Lung (tissue), 12 donors: Measurements from ENCODE around the gene KANK2. TPM values are rescaled to one million over a fixed set of nuclear protein-coding genes. Genes with fewer than 3 reads are reported as not detected.
"Not testable (repeated sequence)": the region's sequence is repeated elsewhere in the genome, so short reads cannot be mapped to it uniquely, and the experiment has no call there.

ENCODE experiments used
- ATAC-seq: fragments of 200-7000 bp; cut with Tn5 transposase; one replicate; pipeline ENCODE4 v1.9.1; 2020; ENCODE audit warnings: moderate number of reproducible peaks; ENCODE audit not compliant: insufficient read depth, low FRiP score
- DNase-seq, 3 donors: peaks; one replicate each; pipeline ENCODE4 v3.0.0-alpha.2; 2013 to 2017
- H3K27ac ChIP-seq, 2 donors: one replicate each; pipeline ENCODE4 v1.5.1; 2013; ENCODE audit warnings: mild to moderate bottlenecking in 2 of 2, moderate library complexity in 2 of 2, control low read depth in 1 of 2, inconsistent platforms in 1 of 2, low read depth in 1 of 2, low read length in 1 of 2
- H3K27me3 ChIP-seq, 3 donors: one replicate each; pipeline ENCODE4 v1.5.1; 2013; ENCODE audit warnings: low read length in 2 of 3; ENCODE audit not compliant: control insufficient read depth in 3 of 3, insufficient read depth in 3 of 3
- H3K36me3 ChIP-seq, 4 donors: one replicate each; pipeline ENCODE4 v1.5.1; 2013; ENCODE audit warnings: low read length in 4 of 4, mild to moderate bottlenecking in 1 of 4, moderate library complexity in 1 of 4; ENCODE audit not compliant: control insufficient read depth in 4 of 4, insufficient read depth in 4 of 4
- H3K4me1 ChIP-seq, 5 donors: one replicate each; pipeline ENCODE4 v1.5.1; 2013; ENCODE audit warnings: low read length in 5 of 5, mild to moderate bottlenecking in 2 of 5, moderate library complexity in 1 of 5; ENCODE audit not compliant: control insufficient read depth in 5 of 5, insufficient read depth in 5 of 5
- H3K4me3 ChIP-seq: one replicate; pipeline ENCODE4 v1.5.1; 2013; ENCODE audit warnings: mild to moderate bottlenecking, control low read depth, moderate library complexity
- H3K9ac ChIP-seq, 2 donors: one replicate each; pipeline ENCODE4 v1.5.1; 2013; ENCODE audit warnings: low read length in 2 of 2, control low read depth in 1 of 2; ENCODE audit not compliant: insufficient read depth in 1 of 2
- H3K9me3 ChIP-seq, 4 donors: one replicate each; pipeline ENCODE4 v1.5.1; 2013; ENCODE audit warnings: low read length in 3 of 4, mild to moderate bottlenecking in 1 of 4, moderate library complexity in 1 of 4; ENCODE audit not compliant: control insufficient read depth in 4 of 4, insufficient read depth in 3 of 4
- WGBS, 2 donors: extraction: QIAGEN DNeasy Blood & Tissue Kit; methylation state at CpG; one replicate each; pipeline ENCODE4 v1.1.7; 2013; 5-methylcytosine and 5-hydroxymethylcytosine counted together
- polyA plus RNA-seq, 2 donors: library from polyadenylated mRNA; stranded (reverse); fragments of 200-250 nt; gene quantifications; one replicate each; pipeline ENCODE4 v1.2.1, GENCODE V29; 2013
- total RNA-seq, 2 donors: library from RNA; depleted of rRNA in 1 of 2; stranded (reverse); fragments of >200 nt in 1 of 2; gene quantifications; one replicate each; pipeline ENCODE4 v1.2.1, GENCODE V29; 2014 to 2021
- TF ChIP-seq, protein P1 (sequence below): IDR thresholded peaks from 2 replicates; pipeline ENCODE4 v1.5.1; 2012; ENCODE audit warnings: mild to moderate bottlenecking; ENCODE audit errors: control extremely low read depth, extremely low read depth
- donor health status: control.
- donor health status: control.
- donor health status: Bipolar disorder and iron deficiency.
- donor health status: healthy.
- donor health status: DM: yes; HTN: yes; CAD: no.

KANK2 gene
- total and polyA plus RNA-seq, 4 donors, result 90.1 to 164 (median 113) TPM

DNA sequence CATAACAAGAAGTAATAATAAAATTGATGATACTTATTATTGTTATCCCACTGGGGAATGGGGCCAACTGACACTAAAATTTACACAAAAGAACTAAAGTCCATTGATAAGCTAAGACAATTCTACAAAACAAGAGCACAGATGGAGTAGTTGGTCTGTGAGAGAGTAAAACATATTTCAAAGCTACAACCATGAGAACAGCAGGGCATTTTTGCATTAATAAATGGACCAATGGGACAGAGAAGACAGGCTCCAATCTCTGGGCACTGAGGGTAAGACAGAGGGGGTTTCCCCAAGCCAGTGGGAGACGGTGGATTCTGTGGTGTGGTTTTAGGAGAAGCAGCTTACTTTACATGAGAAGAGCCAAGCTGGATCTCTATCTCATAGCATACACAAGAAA is 14.4 kb downstream of the KANK2 start:
- Histone ChIP-seq H3K9me3 (no peaks in the 10 kb centered on the region), H3K36me3 (peaks cover 4 to 54% (median 25%) of the 10 kb centered on the region in 4 donors), H3K27me3 (no peaks in the 10 kb centered on the region), H3K9ac (no peak overlapping the region), H3K4me3 (no peak overlapping the region), H3K27ac (no peak overlapping the region), H3K4me1 (peaks cover 0 to 10% (median 0%) of the 10 kb centered on the region in 5 donors)
- TF ChIP-seq, protein P1, sequence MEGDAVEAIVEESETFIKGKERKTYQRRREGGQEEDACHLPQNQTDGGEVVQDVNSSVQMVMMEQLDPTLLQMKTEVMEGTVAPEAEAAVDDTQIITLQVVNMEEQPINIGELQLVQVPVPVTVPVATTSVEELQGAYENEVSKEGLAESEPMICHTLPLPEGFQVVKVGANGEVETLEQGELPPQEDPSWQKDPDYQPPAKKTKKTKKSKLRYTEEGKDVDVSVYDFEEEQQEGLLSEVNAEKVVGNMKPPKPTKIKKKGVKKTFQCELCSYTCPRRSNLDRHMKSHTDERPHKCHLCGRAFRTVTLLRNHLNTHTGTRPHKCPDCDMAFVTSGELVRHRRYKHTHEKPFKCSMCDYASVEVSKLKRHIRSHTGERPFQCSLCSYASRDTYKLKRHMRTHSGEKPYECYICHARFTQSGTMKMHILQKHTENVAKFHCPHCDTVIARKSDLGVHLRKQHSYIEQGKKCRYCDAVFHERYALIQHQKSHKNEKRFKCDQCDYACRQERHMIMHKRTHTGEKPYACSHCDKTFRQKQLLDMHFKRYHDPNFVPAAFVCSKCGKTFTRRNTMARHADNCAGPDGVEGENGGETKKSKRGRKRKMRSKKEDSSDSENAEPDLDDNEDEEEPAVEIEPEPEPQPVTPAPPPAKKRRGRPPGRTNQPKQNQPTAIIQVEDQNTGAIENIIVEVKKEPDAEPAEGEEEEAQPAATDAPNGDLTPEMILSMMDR, result no peak
- ATAC-seq (no peak), DNase-seq (no peak)
- 76 to 86% methylated on average over 1 of the region's 1 CpG for WGBS, 2 donors

DNA sequence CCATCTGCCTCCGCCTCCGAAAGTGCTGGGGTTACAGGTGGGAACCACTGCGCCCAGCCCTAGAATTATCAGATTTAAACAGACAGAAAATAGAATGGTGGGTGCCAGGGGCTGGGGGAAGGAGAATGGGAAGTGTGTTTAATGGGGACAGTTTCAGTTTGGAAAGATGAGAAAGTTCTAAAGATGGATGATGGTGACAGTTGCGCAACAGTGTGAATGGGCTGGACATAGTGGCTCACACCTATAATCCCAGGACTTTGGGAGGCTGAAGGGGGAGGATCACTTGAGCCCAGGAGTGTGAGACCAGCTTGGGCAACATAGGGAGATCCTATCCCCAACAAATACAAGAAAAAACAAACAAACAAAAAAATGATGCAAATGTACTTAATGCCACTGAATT is 15.9 kb downstream of the KANK2 start:
- no peaks in the 10 kb centered on the region for H3K9me3 ChIP-seq
- H3K36me3 ChIP-seq, result peaks cover 6 to 56% (median 32%) of the 10 kb centered on the region in 4 donors
- H3K4me3 ChIP-seq, result no peak overlapping the region
- TF ChIP-seq, protein P1, result no peak
- WGBS, 2 donors, result 90 to 94% methylated on average over 4 of the region's 4 CpGs
- ATAC-seq, result no peak
- peaks cover 0 to 10% (median 0%) of the 10 kb centered on the region in 5 donors for H3K4me1 ChIP-seq
- H3K27me3 ChIP-seq, result no peaks in the 10 kb centered on the region
- no peak overlapping the region for H3K9ac ChIP-seq
- no peak for DNase-seq
- peak overlapping the region; percentile 7 to 42 for H3K27ac ChIP-seq

DNA sequence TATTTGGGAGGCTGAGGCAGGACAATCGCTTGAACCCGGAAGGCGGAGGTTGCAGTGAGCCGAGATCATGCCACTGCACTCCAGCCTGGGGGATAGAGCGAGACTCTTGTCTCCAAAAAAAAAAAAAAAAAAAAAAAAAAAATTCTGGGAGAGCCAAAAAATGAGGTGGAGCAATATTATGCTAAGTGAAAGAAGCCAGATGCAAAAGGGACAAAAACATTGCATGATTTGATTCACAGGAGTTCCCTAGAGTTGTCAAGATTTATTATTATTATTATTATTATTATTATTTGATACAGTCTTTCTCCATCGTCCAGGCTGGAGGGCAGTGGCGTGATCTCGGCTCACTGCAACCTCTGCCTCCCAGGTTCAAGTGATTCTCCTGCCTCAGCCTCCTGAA is 16.4 kb downstream of the KANK2 start:
- not testable (repeated sequence) for H3K9ac ChIP-seq, H3K27me3 ChIP-seq, H3K4me3 ChIP-seq, H3K9me3 ChIP-seq, ATAC-seq, DNase-seq
- H3K36me3 ChIP-seq, result peaks cover 6 to 60% (median 34%) of the 10 kb centered on the region in 4 donors
- H3K4me1 ChIP-seq, result peaks cover 0 to 10% (median 0%) of the 10 kb centered on the region in 5 donors
- peak overlapping the region; percentile 7 to 20 for H3K27ac ChIP-seq
- WGBS, 2 donors, result 83 to 88% methylated on average over 8 of the region's 8 CpGs

DNA sequence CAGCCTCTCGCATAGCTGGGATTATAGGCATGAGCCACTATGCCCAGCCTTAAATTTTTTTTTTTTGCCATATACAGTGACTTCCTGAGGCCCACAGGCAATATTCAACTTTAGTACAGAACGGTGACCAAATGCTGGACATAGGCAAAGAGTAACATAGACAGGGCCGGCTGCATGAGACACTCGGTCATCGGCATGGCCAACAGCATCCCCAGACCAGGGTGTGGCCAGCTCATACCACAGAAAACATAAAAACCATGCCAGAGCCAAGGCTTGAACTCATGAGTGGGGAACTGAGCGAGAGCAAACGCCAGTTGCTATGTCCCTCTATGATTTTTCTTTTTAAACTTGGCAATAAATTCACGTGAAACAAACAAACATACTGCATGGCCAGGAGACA is 17.0 kb downstream of the KANK2 start:
- TF ChIP-seq, protein P1, result no peak
- H3K9me3 ChIP-seq, result no peaks in the 10 kb centered on the region
- H3K4me3 ChIP-seq, result no peak overlapping the region
- no peak for DNase-seq
- ATAC-seq, result no peak
- 71 to 78% methylated on average over 8 of the region's 8 CpGs for WGBS, 2 donors
- H3K27ac ChIP-seq, result peak overlapping the region; percentile 0 to 20
- H3K36me3 ChIP-seq, result peaks cover 9 to 60% (median 36%) of the 10 kb centered on the region in 4 donors
- peaks cover 0 to 10% (median 0%) of the 10 kb centered on the region in 5 donors for H3K4me1 ChIP-seq
- no peak overlapping the region for H3K9ac ChIP-seq
- H3K27me3 ChIP-seq, result no peaks in the 10 kb centered on the region
